GM21529 (cell line): ENCODE results near the gene GPLD1.
A peak's percentile ranks its signal among the peaks of the same experiment; 100 is the strongest.

Source experiments
- ATAC-seq: cut with Tn5 transposase; IDR thresholded peaks from one replicate; pipeline ENCODE4 v1.9.1; 2021; ENCODE audit not compliant: unreplicated experiment

GPLD1 gene

GRCh38 chr6:24501914-24502313, 12.5 kb upstream of the GPLD1 start:
- no peak for ATAC-seq

DNA sequence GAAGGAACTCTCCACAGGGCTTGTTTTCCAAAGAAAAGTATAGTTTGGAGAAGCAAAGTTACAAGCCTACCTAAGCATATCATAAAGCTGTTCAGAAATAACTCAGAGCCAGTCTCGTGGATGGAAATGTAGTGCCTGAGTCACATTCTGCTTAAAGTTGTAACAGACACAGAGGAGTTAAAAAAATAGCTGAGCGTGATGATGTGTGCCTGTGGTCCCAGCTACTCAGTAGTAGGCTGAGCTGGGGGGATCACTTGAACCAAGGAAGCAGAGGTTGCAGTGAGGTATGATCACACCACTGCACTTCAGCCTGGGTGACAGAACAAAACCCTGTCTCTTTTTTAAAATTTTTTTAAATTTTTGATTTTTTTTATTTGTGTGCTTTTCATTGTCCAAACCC, 12.0 kb upstream of the GPLD1 start:
- ATAC-seq, result no peak

GRCh38 chr6:24500683-24501082, 11.3 kb upstream of the GPLD1 start:
- ATAC-seq, result no peak

DNA sequence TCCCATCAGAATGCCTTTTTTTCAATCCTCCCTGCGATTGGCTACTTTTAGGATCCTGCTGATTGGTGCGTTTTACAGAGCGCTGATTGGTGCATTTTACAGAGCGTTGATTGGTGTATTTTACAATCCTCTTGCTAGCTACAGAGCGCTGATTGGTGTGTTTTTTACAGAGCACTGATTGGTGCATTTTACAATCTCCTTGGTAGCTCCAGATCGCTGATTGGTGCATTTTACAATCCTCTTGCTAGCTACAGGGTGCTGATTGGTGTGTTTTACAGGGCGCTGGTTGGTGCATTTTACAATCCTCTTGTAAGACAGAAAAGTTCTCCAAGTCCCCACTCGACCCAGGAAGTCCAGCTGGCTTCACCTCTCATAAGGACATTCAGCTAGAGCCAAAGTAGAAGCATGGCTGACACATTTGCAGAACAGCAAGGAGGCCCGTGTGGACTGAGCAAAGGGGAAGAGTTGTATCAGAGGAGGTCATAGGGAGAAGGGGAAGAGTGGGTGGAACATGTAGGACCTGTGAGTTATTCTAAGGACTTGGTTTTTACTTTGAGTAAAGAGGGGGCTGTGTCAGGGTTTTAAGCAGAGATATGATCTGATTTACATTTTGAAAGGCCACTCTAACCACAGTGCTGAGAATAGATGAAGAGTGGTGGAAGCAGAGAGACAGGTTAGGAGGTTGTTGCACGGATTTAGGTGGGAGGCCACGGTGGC, 8.0 kb upstream of the GPLD1 start:
- no peak for ATAC-seq

- ATAC-seq, result peak; percentile 63
Measured at GRCh38 chr6:24494821-24495795, 5.7 kb upstream of the GPLD1 start, which contains the start of gene ALDH5A1. Gene ALDH5A1 (plus strand): TSS chr6:24494969. CDS start chr6:24494997, 28 bp downstream.

DNA sequence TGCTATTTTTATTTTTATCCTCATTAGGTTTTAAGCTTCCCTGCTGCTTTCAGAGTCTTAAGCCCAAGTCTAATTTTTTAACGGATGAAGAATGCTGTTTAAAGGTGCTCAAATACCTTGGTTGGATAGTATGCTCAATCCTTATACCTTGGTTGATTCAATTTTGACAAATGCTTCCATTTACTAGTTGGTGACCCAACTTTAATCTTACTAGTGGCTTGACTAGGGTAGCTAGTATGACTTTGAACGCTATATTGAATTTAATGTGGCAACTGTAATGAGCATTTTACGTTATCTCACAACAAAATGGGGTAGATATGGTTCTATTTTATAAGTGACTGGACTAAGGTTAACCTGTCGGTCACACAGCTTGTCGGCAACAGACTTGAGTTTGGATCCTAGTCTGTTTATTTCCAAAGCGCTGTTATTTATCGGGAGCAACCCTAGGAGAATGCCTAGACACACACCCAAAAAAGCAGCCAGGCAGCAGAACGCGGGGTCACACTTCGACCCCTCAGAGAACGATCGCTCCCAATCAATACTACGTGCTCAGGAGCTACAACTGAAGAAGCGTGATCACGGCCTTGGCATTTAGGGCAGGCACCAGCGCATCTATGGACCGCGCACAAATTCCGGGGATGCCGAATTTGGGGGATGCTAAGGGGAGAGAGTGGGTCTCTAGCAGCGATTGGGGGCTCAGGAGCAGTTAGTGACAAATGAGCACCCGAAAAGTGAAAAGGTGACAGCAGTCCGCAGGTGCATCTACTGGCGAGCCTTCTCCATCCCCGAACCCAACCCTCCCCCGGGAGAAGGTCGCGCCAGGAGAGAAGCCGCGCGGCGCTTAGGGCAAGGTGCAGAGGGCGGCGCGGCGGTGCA, 4.8 kb upstream of the GPLD1 start:
- ATAC-seq, result peak; percentile 2

DNA sequence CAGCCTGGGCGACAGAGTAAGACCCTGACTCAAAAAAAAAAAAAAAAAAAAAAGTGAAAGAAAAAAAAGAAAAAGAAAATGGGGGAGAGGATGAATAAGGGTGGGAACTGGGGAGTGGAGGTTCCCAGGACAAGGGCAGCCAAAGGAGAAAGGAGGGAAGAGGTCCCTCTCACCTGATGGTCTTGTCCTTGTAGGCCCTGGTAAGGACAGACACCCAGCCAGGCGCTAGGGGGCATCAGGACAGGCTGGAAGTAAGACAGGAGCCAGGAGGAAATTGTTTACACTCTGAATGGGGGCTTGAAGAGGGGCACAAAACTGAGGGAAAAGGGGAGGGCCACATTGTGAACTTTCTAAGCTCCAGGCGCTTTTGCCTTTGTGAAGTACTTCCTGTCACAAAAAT, 3.1 kb upstream of the GPLD1 start:
- no peak for ATAC-seq

DNA sequence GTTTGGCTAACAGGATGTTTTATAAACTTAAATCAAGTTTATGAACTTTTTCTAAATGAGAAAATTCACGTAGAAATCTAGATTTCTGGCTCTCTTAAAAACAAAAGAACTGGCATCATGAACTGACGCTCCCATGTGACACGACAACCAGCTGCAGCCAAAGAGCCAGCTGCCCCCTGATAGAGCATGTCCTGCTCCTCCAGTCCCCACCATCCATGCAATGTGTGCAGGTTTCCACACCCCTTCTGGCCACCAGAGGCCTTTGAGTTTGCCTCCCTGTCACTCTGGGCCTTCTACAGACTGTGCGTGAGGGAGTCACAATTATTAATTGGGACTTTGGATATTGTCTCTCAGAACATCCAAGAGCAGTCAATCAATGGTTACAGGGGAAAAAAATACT, 1.6 kb upstream of the GPLD1 start:
- no peak for ATAC-seq

- no peak for ATAC-seq
Measured at GRCh38 chr6:24489881-24490280, 503 bp upstream of the GPLD1 start.

- no peak for ATAC-seq
Measured at GRCh38 chr6:24486065-24486464, 3.3 kb downstream of the GPLD1 start.

DNA sequence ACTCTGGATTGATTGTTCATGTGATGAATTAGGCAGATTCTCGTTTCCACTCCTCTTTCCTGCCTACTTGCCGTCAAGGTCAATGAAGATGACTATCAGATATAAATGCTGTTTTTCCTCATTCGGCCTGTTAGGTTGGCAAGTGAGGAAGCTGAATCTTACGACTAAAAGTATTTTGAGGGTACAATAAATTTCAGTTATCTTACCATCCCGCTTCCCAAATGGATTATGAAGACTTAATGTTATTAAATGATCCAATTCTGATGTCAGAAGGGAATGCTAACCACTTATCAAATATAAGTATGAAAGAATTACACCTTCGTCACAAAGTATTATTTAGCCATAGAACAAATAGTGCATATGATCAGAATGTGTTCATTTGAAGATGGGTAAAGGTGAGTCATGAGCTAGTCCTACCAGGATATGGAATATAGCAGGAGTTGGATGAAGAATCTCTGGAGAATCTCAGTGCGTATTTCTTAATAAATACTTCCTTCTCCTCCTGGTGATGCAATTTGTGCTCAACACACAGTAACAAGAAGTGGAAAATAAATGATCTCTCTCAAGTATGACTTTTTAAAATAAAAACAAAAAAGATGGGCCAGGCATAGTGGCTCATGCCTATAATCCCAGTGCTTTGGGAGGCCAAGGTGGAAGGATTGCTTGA, 4.6 kb downstream of the GPLD1 start:
- no peak for ATAC-seq

GRCh38 chr6:24481449-24481848, 7.9 kb downstream of the GPLD1 start:
- ATAC-seq, result no peak

DNA sequence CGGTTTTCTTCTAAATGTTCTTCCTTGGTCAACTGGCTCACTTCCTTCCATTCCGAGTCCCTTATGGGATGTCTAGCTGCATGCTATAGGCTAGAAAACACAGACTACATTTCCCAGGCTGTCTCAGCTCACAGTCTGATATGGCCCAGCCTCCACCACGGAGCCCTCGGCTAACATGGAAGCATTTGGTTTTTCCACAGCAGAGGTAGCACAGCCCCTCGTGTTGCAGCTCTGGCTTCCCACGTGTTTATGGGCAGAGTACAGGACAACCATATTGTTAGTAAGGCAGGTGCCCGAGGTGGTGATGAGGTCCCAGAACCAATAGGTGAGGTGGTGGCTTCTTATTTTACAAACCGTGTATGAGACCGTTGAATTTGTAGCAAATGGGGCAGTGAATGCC, 8.7 kb downstream of the GPLD1 start:
- ATAC-seq, result no peak

- no peak for ATAC-seq
Measured at GRCh38 chr6:24478903-24479302, 10.5 kb downstream of the GPLD1 start.

DNA sequence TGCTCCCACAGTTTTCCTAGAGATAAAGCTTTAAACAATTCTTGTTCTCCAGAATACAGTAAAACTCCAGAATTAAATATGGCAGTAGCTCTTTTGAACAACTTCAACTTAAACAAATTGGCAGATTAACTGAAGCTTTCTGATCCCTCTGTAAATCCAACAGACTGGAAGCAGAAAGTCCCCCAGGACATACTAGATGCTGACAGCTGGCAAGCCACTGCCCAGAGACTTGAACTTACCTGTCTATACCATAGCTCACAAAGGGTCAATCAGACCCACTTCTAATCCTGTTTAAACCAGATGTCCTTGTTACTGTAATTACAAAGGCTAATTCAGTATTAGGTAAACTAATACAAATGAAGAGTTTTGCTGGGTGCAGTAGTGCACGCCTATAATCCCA, 12.3 kb downstream of the GPLD1 start:
- no peak for ATAC-seq

DNA sequence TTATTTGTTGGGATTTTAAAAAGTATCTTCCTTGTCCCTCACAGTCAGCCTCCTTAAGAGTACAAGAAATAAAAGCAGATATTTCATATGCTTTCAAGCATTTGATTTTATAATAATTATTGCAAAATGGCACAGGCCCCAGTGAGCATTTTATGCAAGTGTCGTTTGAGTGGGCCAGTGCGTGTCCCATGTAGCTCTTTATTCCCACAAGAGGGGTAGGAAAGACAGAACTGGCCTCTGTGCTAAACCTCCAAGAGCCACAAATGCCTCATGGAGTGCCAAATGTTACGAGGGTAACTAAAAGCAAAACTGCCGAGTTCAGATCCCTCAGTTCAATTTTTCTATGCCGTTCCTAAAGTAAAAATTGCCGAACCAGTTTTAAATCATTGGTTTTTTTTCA, 12.7 kb downstream of the GPLD1 start:
- no peak for ATAC-seq

DNA sequence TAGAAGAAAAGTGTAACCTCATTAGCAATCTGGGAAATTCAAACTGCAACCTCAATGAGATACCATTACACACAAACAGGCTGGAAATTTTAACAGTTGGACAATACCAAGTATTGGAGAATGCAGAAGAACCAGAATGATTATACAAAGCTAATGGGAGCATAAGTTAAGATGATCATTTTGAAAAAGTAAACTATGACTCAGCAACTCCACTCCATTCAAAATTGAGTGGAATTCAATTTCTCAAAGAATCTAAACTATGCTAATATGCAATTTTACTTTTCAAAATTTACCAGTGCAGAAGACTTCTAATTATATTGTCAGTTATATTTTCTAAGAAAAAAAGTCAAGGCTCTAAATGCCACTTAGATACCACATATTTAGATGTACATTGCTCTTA, 17.2 kb downstream of the GPLD1 start:
- ATAC-seq, result no peak

DNA sequence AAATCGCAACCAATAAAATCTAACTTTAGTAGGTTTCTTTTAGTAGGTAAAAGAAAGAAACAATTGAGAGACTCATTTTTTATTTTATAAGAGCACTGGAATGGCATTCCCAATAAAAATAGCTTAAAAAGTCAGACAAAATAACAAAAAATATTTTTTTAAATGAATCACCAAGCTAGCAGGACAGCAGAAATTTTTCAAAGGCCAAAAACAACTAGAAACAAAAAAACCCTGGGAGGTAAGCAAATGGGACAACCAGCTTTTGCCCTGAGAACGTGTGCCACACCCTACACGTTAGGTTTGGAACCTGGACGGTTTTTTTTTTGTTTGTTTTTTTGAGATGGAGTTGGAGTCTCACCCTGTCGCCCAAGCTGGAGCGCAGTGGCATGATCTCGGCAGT, 19.6 kb downstream of the GPLD1 start:
- ATAC-seq, result no peak

DNA sequence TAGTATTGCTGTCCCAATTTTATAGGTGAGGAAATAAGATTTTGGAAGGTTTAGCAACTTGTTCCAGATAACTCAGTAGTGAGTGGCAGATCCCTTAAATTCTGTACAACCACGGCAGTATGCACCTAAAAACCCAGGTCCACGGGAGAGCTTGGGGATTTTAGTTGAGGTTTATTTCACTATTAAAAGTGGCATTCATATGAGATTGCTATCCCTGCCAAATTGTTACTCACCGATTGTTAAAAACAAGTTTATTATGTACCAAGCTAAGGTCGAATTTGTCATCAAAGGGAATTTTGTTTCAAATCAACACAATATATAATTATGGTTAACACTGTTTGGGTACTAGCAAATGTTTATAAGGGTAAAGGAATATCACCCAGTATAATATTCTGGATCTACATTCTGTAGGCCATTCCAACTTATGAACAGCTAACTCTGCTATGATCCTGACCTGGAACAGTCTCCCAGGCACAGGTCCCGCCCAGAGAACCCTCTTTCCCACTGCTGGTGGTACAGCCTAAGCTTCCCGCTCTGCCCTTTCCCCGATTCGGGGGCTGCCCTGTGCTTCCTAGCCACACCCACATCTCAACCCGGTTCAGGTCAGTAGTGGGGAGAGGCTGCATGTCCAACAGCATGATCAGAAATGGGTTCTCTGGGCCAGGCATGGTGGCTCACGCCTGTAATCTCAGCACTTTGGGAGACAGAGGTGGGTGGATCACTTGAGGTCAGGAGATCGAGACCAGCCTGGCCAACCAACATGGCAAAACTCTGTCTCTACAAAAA, 24.9 kb downstream of the GPLD1 start:
- no peak for ATAC-seq

- no peak for ATAC-seq
Measured at GRCh38 chr6:24460966-24461365, 28.4 kb downstream of the GPLD1 start.
